ENCODE data around the gene ZBTB49. TPM values are rescaled to one million over a fixed set of nuclear protein-coding genes. Genes with fewer than 3 reads are reported as not detected.

ZBTB49 gene
- total RNA-seq, 1 experiment from 2014 or later = 5.6 TPM

DNA sequence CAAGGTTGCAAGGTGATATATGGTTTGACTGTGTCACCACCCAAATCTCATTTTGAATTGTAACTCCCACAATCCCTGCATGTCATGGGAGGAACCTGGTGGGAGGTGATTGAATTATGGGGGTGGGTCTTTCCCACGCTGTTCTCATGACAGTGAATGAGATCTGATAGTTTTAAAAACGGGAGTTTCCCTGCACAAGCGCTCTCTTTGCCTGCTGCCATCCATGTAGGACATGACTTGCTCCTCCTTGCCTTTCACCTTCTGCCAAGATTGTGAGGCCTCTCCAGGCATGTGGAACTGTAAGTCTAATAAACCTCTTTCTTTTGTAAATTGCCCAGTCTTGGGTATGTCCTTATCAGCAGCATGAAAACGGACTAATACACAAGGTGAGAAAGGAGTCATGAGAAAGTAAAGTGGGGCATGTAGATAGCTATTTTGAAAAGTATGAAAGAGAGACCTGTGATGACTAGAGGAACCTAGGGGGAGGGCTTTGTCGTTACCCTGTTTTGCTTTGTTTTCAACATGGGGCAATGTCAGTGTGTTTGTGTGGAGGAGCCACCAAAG, 6.3 kb downstream of the ZBTB49 start:
- DNase-seq (ENCODE audit: low spot score) = no peak
- Mint-ChIP-seq H3K9me3 (peaks cover 12% of the 10 kb centered on the region), H3K36me3 (peaks cover 10% of the 10 kb centered on the region), H3K27ac (no peak overlapping the region), H3K4me3 (no peak overlapping the region), H3K4me1 (peaks cover 1% of the 10 kb centered on the region; the same call in 1 of the 2 replicates), H3K27me3 (ENCODE audit: low read depth) (no peaks in the 10 kb centered on the region)
- no peak for ATAC-seq
- ChIA-PET POLR2A (no interaction called here), CTCF (no interaction called here)
- TF ChIP-seq SMAD3 (CRISPR knock-in tag; IDR thresholded peaks at IDR 0.05; ENCODE audit: borderline replicate concordance) (no peak), ZNF232 (CRISPR knock-in tag; IDR thresholded peaks at IDR 0.05) (no peak), ZNF423 (CRISPR knock-in tag; IDR thresholded peaks at IDR 0.05) (no peak), CREM (CRISPR knock-in tag; IDR thresholded peaks at IDR 0.05) (no peak), NR1H2 (CRISPR knock-in tag; IDR thresholded peaks at IDR 0.05) (no peak), CBFB (CRISPR knock-in tag; IDR thresholded peaks at IDR 0.05; ENCODE audit: low read depth) (no peak), TEAD1 (CRISPR knock-in tag; IDR thresholded peaks at IDR 0.05) (no peak), RELA (CRISPR knock-in tag; IDR thresholded peaks at IDR 0.05; ENCODE audit: borderline replicate concordance) (no peak), CREB1 (CRISPR knock-in tag; IDR thresholded peaks at IDR 0.05) (no peak), GABPB1 (CRISPR knock-in tag; IDR thresholded peaks at IDR 0.05) (no peak), ZBTB21 (CRISPR knock-in tag; IDR thresholded peaks at IDR 0.05; ENCODE audit: borderline replicate concordance) (no peak), JAZF1 (CRISPR knock-in tag; IDR thresholded peaks at IDR 0.05) (no peak), ZNF121 (CRISPR knock-in tag; IDR thresholded peaks at IDR 0.05) (no peak), ETV6 (CRISPR knock-in tag; IDR thresholded peaks at IDR 0.05) (no peak)
- TF ChIP-seq, protein P1, sequence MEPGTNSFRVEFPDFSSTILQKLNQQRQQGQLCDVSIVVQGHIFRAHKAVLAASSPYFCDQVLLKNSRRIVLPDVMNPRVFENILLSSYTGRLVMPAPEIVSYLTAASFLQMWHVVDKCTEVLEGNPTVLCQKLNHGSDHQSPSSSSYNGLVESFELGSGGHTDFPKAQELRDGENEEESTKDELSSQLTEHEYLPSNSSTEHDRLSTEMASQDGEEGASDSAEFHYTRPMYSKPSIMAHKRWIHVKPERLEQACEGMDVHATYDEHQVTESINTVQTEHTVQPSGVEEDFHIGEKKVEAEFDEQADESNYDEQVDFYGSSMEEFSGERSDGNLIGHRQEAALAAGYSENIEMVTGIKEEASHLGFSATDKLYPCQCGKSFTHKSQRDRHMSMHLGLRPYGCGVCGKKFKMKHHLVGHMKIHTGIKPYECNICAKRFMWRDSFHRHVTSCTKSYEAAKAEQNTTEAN (CRISPR knock-in tag; IDR thresholded peaks at IDR 0.05) = no peak
- TF ChIP-seq, protein P2, sequence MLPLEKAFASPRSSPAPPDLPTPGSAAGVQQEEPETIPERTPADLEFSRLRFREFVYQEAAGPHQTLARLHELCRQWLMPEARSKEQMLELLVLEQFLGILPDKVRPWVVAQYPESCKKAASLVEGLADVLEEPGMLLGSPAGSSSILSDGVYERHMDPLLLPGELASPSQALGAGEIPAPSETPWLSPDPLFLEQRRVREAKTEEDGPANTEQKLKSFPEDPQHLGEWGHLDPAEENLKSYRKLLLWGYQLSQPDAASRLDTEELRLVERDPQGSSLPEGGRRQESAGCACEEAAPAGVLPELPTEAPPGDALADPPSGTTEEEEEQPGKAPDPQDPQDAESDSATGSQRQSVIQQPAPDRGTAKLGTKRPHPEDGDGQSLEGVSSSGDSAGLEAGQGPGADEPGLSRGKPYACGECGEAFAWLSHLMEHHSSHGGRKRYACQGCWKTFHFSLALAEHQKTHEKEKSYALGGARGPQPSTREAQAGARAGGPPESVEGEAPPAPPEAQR (CRISPR knock-in tag; IDR thresholded peaks at IDR 0.05) = no peak
- TF ChIP-seq, protein P3, sequence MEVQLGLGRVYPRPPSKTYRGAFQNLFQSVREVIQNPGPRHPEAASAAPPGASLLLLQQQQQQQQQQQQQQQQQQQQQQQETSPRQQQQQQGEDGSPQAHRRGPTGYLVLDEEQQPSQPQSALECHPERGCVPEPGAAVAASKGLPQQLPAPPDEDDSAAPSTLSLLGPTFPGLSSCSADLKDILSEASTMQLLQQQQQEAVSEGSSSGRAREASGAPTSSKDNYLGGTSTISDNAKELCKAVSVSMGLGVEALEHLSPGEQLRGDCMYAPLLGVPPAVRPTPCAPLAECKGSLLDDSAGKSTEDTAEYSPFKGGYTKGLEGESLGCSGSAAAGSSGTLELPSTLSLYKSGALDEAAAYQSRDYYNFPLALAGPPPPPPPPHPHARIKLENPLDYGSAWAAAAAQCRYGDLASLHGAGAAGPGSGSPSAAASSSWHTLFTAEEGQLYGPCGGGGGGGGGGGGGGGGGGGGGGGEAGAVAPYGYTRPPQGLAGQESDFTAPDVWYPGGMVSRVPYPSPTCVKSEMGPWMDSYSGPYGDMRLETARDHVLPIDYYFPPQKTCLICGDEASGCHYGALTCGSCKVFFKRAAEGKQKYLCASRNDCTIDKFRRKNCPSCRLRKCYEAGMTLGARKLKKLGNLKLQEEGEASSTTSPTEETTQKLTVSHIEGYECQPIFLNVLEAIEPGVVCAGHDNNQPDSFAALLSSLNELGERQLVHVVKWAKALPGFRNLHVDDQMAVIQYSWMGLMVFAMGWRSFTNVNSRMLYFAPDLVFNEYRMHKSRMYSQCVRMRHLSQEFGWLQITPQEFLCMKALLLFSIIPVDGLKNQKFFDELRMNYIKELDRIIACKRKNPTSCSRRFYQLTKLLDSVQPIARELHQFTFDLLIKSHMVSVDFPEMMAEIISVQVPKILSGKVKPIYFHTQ (CRISPR knock-in tag; IDR thresholded peaks at IDR 0.05) = no peak

DNA sequence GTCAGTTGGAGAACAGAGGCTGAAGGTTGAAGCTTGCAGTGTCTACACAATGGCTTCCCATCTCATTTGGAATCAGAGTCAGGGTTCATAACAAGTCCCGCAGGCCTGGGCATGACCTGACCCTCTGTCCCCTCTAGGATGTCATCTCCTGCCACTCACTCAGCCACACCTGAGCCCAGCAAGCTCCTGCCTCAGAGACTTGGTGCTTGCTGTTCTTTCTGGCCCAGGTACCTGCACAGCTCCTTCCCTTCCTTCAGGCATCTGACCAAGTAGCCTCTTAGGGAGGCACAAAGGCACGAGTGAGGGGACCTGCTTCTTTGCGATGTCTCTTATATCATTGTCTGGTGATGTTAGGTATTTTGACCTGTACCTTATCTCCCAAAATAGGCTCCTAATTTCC, 9.0 kb downstream of the ZBTB49 start:
- ATAC-seq (no peak), DNase-seq (ENCODE audit: low spot score) (no peak)
- Mint-ChIP-seq H3K4me3 (no peak overlapping the region), H3K36me3 (peaks cover 18% of the 10 kb centered on the region), H3K27me3 (ENCODE audit: low read depth) (no peaks in the 10 kb centered on the region), H3K4me1 (no peaks in the 10 kb centered on the region), H3K27ac (no peak overlapping the region), H3K9me3 (peaks cover 12% of the 10 kb centered on the region)
- ChIA-PET CTCF (no interaction called here), POLR2A (no interaction called here)
- TF ChIP-seq ZNF138 (CRISPR knock-in tag; conservative IDR thresholded peaks at IDR 0.05) (no peak), FOXJ3 (CRISPR knock-in tag; IDR thresholded peaks at IDR 0.05; ENCODE audit: borderline replicate concordance) (no peak), NR2C2 (CRISPR knock-in tag; IDR thresholded peaks at IDR 0.05) (no peak), JAZF1 (CRISPR knock-in tag; IDR thresholded peaks at IDR 0.05) (no peak)
- TF ChIP-seq, protein P4, sequence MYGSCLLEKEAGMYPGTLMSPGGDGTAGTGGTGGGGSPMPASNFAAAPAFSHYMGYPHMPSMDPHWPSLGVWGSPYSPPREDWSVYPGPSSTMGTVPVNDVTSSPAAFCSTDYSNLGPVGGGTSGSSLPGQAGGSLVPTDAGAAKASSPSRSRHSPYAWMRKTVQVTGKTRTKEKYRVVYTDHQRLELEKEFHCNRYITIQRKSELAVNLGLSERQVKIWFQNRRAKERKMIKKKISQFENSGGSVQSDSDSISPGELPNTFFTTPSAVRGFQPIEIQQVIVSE (CRISPR knock-in tag; IDR thresholded peaks at IDR 0.05; ENCODE audit: borderline replicate concordance) = no peak
